H1 (cell line): ENCODE measurements around the gene CHD6. TPM values are rescaled to one million over a fixed set of nuclear protein-coding genes. Genes with fewer than 3 reads are reported as not detected.

ENCODE experiments used
- CHD7 ChIP-seq: fragments of 300-600 bp; sonication (generic); IDR thresholded peaks from 2 replicates; pipeline ENCODE4 v1.7.1; 2012; ENCODE audit warnings: low read length, moderate library complexity, mild to moderate bottlenecking, inconsistent platforms; ENCODE audit not compliant: insufficient replicate concordance
- SAP30 ChIP-seq: fragments of 300-600 bp; sonication (generic); IDR thresholded peaks from 2 replicates; pipeline ENCODE4 v1.7.1; 2012; ENCODE audit warnings: low read length, moderate library complexity, mild to moderate bottlenecking, inconsistent platforms; ENCODE audit not compliant: insufficient read depth, insufficient replicate concordance
- polyA plus RNA-seq, 7 experiments: library from polyadenylated mRNA; depleted of rRNA in 3 of 7; stranded (reverse) in 5 of 7; unstranded in 2 of 7; fragments of >200 nt in 5 of 7; fragments of 200-250 nt in 2 of 7; gene quantifications; 1 replicate in 5 of 7; 2 replicates in 1 of 7; 4 replicates in 1 of 7; pipeline versions ENCODE4 v1.2.1 to v1.2.3, GENCODE V29; 2011 to 2013; ENCODE audit warnings: missing spikeins in 2 of 7, mixed read lengths in 2 of 7
- total RNA-seq: library from RNA; stranded (reverse); fragmentation: NEBNext Ultra II Directional; extraction: Animal tissue kit (Norgen Biotek cat#: 25700); gene quantifications from 2 replicates; pipeline ENCODE4 v1.2.1, GENCODE V29; 2021

CHD6 gene
- total and polyA plus RNA-seq, 2 of the 8 experiments (the other 6 are each of a cell fraction or from before 2014, with no cell fraction given), result 11.1 to 62.9 TPM

DNA sequence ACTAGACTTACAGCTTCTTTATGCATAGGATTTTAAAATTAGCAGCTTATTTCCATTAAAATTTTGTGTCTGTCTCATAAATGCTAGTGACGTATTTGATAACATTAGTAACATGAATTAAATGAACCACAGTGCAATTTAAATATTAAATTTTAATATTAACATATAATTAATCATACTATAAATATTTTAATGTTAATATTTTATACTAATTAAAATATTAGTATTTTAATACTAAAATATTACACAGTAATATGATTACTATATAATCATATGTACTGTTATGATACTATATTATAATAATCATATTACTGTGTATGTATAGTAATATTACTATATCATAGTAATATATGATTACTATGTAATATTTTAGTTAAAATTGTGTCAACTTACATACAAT is 73.7 kb downstream of the CHD6 start (continued):
- TF ChIP-seq CHD7, result no peak
- TF ChIP-seq SAP30, result no peak
